KMS-11 (cell line): ENCODE results near the gene VAV3.
"Not testable (repeated sequence)": the region's sequence is repeated elsewhere in the genome, so short reads cannot be mapped to it uniquely, and the experiment has no call there.

ENCODE experiments used
- H2AFZ ChIP-seq: fragments of 200-600 bp; sonication (generic); 2 replicates; pipeline ENCODE4 v1.6.1; 2016; ENCODE audit warnings: antibody characterized with exemption, mixed run types, low read depth
- H3K27ac ChIP-seq: fragments of 200-600 bp; sonication (generic); 2 replicates; pipeline ENCODE4 v1.6.1; 2016; ENCODE audit warnings: mild to moderate bottlenecking, mixed run types
- H3K27me3 ChIP-seq: fragments of 200-600 bp; sonication (generic); 2 replicates; pipeline ENCODE4 v1.6.1; 2017; ENCODE audit warnings: mild to moderate bottlenecking, low read depth, mixed run types, moderate library complexity; ENCODE audit not compliant: insufficient read depth
- H3K36me3 ChIP-seq: fragments of 200-600 bp; sonication (generic); 2 replicates; pipeline ENCODE4 v1.6.1; 2017; ENCODE audit warnings: mild to moderate bottlenecking, mixed run types; ENCODE audit not compliant: insufficient read depth
- H3K4me1 ChIP-seq: fragments of 200-600 bp; sonication (generic); 2 replicates; pipeline ENCODE4 v1.6.1; 2016; ENCODE audit warnings: mild to moderate bottlenecking, low read depth, mixed run types; ENCODE audit not compliant: poor library complexity, severe bottlenecking
- H3K4me2 ChIP-seq: fragments of 200-600 bp; sonication (generic); 2 replicates; pipeline ENCODE4 v1.7.0; 2016; ENCODE audit warnings: mild to moderate bottlenecking, mixed run types
- H3K4me3 ChIP-seq: fragments of 200-600 bp; sonication (generic); IDR thresholded peaks from 2 replicates; pipeline ENCODE4 v1.6.1; 2017; ENCODE audit warnings: low read depth, low read length, mixed read lengths; ENCODE audit not compliant: insufficient read depth
- H3K79me2 ChIP-seq: fragments of 200-600 bp; sonication (generic); 2 replicates; pipeline ENCODE4 v1.6.1; 2016; ENCODE audit warnings: low read depth, mixed run types; ENCODE audit not compliant: insufficient read depth
- H3K9ac ChIP-seq: fragments of 200-600 bp; sonication (generic); 2 replicates; pipeline ENCODE4 v1.6.1; 2016; ENCODE audit warnings: mild to moderate bottlenecking, mixed run types
- H4K20me1 ChIP-seq: fragments of 200-600 bp; sonication (generic); 2 replicates; pipeline ENCODE4 v1.6.1; 2016; ENCODE audit warnings: mild to moderate bottlenecking, mixed run types; ENCODE audit not compliant: insufficient read depth
- TF ChIP-seq, protein P1 (sequence below): fragments of 200-600 bp; sonication (generic); conservative IDR thresholded peaks from 2 replicates; pipeline ENCODE4 v1.6.1; 2017; ENCODE audit warnings: low read depth, mild to moderate bottlenecking, antibody characterized with exemption, low read length, moderate library complexity, mixed read lengths

Gene VAV3

DNA sequence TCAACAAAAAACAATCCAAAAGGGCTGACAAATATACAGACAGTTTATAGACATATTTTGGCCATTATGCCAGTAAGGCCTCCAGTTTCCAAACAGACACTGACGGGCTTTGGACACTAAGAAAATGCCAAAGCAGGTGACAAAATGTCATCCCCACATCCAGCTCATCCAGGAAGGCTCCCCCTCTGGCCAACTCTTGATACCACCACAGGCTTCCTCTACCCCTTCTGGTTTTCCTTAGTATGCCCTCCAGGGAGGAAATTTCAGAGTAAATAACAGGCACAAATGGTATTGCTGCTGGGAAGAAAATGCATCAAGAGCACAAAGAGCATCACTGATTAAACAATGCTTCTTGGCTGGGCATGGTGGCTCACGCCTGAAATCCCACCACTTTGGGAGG is 225.3 kb downstream of the VAV3 start:
- Histone ChIP-seq H3K36me3 (no peaks in the 10 kb centered on the region), H3K9ac (no peak overlapping the region), H4K20me1 (no peaks in the 10 kb centered on the region), H3K27ac (no peak overlapping the region), H3K27me3 (no peaks in the 10 kb centered on the region), H3K4me1 (no peaks in the 10 kb centered on the region), H2AFZ (no peak overlapping the region), H3K4me3 (no peak overlapping the region), H3K4me2 (no peak overlapping the region), H3K79me2 (no peaks in the 10 kb centered on the region)
- TF ChIP-seq, protein P1, sequence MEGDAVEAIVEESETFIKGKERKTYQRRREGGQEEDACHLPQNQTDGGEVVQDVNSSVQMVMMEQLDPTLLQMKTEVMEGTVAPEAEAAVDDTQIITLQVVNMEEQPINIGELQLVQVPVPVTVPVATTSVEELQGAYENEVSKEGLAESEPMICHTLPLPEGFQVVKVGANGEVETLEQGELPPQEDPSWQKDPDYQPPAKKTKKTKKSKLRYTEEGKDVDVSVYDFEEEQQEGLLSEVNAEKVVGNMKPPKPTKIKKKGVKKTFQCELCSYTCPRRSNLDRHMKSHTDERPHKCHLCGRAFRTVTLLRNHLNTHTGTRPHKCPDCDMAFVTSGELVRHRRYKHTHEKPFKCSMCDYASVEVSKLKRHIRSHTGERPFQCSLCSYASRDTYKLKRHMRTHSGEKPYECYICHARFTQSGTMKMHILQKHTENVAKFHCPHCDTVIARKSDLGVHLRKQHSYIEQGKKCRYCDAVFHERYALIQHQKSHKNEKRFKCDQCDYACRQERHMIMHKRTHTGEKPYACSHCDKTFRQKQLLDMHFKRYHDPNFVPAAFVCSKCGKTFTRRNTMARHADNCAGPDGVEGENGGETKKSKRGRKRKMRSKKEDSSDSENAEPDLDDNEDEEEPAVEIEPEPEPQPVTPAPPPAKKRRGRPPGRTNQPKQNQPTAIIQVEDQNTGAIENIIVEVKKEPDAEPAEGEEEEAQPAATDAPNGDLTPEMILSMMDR = no peak

DNA sequence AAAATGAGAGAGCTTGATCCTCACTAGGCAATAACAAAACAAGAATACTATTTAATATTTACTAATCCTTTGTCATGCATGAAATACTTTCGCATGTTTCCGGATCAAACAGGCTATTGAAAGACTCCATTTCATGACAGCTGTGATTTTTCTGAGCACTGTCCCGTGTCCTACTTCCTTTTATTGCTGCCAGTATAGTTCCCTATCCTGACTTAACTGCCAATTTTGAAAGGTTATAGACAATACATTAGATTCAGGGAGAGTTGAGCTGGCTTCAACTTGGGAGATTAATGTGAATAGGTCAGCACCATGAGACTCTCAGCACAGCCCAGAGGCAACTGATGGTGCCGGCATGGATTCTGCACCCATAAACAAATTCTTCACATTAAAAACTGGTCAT is 225.8 kb downstream of the VAV3 start:
- Histone ChIP-seq H4K20me1 (no peaks in the 10 kb centered on the region), H3K79me2 (no peaks in the 10 kb centered on the region), H3K36me3 (no peaks in the 10 kb centered on the region), H3K9ac (no peak overlapping the region), H3K27ac (no peak overlapping the region), H3K27me3 (no peaks in the 10 kb centered on the region), H3K4me2 (no peak overlapping the region), H2AFZ (no peak overlapping the region), H3K4me1 (no peaks in the 10 kb centered on the region), H3K4me3 (no peak overlapping the region)
- TF ChIP-seq, protein P1 = no peak

DNA sequence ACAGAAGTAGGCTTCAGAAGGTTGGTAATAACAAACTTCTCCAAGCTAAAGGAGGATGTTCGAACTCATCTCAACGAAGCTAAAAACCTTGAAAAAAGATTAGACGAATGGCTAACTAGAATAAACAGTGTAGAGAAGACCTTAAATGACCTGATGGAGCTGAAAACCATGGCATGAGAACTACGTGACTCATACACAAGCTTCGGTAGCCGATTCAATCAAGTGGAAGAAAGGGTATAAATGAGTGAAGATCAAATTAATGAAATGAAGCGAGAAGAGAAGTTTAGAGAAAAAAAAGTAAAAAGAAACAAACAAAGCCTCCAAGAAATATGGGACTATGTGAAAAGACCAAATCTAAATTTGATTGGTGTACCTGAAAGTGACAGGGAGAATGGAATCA is 231.6 kb downstream of the VAV3 start:
- H3K79me2 ChIP-seq, H3K4me1 ChIP-seq, H2AFZ ChIP-seq, H3K9ac ChIP-seq, H3K4me2 ChIP-seq, H3K27ac ChIP-seq, H4K20me1 ChIP-seq, H3K27me3 ChIP-seq, H3K36me3 ChIP-seq, H3K4me3 ChIP-seq: not testable (repeated sequence)

DNA sequence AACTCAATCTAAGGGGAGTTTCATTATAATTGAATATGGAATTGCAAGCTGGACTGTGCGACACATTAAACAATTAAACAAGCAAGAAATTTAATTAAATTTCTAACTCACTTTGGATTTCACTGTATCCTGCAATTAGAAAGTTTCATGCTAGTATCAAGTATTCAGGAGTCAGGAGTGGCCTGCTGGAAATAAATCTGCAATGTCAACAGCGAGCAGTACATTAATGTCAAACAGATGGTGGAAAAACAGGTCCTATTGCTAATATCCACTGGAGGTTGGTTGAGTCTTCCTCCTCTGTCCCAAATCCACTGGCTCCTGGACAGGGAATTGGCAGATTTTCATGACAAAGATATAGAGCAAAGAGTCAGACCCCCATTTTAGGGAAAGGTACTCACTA is 237.1 kb downstream of the VAV3 start:
- no peak overlapping the region for H3K4me3 ChIP-seq
- no peaks in the 10 kb centered on the region for H3K27me3 ChIP-seq
- no peaks in the 10 kb centered on the region for H4K20me1 ChIP-seq
- TF ChIP-seq, protein P1 = no peak
- no peak overlapping the region for H2AFZ ChIP-seq
- H3K4me2 ChIP-seq = no peak overlapping the region
- H3K79me2 ChIP-seq = no peaks in the 10 kb centered on the region
- no peaks in the 10 kb centered on the region for H3K36me3 ChIP-seq
- H3K4me1 ChIP-seq = no peaks in the 10 kb centered on the region
- no peak overlapping the region for H3K9ac ChIP-seq
- H3K27ac ChIP-seq = no peak overlapping the region

DNA sequence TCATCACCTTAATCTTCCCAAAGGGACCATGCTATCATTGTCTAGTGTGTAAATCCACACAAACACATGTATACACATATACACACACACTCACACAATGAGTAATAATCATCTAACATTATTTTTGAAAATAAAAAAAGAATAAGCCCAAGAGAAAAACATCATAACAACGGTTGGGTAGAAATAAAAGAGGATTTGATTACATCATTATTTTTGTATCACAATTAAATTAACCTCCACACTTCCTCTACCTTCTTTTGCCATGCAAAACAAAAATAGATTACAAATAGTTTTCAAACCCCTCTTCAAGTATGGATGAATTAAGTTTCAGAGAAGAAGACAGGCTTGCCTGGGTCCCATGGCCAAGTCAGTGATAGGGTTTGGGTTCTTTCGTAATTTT is 238.1 kb downstream of the VAV3 start:
- no peaks in the 10 kb centered on the region for H3K36me3 ChIP-seq
- H3K4me3 ChIP-seq = no peak overlapping the region
- TF ChIP-seq, protein P1 = no peak
- no peak overlapping the region for H3K9ac ChIP-seq
- H4K20me1 ChIP-seq = no peaks in the 10 kb centered on the region
- no peak overlapping the region for H3K4me2 ChIP-seq
- no peak overlapping the region for H3K27ac ChIP-seq
- no peak overlapping the region for H2AFZ ChIP-seq
- H3K79me2 ChIP-seq = no peaks in the 10 kb centered on the region
- no peaks in the 10 kb centered on the region for H3K27me3 ChIP-seq
- H3K4me1 ChIP-seq = no peaks in the 10 kb centered on the region
